H4 (cell line): ENCODE results near the gene SERGEF. TPM values are rescaled to one million over a fixed set of nuclear protein-coding genes. Genes with fewer than 3 reads are reported as not detected.
"Not testable (repeated sequence)": the region's sequence is repeated elsewhere in the genome, so short reads cannot be mapped to it uniquely, and the experiment has no call there.

Source experiments
- DNase-seq: peaks from one replicate; pipeline ENCODE4 v3.0.0-alpha.2; 2015; ENCODE audit warnings: low spot score
- total RNA-seq: library from RNA; depleted of rRNA; stranded (reverse); fragments of >200 nt; shearing (Covaris generic); gene quantifications from 2 replicates; pipeline ENCODE4 v1.2.3, GENCODE V29; 2014

The SERGEF gene
- total RNA-seq, 1 experiment from 2014 or later: 42.8 TPM

DNA sequence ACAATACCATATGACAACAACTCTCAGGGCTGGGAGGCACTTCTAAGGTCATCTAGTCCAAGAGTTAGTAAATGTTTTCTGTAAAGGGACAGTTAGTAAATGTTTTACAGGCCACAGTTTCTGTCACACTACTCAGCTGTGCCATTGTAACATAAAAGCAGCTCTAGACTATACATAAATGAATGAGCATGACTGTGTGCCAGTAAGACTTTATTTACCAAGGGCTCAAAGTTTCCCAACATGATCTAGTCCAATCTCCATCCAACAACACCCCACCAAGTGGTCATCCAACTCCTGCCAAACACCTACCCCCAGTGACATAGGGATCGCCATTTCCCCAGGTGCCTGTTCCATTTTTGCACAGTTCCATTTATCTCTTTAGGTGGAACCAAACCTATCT, 12.1 kb downstream of the SERGEF start:
- no peak for DNase-seq

DNA sequence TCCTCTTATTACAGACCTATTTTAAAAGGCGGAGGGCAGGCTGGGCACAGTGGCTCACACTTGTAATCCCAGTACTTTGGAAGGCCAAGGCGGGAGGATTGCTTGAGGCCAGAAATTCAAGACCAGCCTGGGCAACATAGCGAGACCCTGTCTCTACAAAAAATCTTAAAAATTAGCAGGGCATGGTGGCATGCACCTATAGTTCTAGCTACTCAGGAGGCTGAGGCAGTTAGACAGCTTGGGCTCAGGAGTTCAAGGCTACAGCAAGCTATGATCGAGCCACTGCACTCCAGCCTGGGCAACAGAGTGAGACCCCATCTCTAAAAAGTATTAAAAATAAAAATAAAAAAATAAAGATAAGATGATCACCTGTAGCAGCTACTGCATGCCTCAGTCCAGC, 12.7 kb downstream of the SERGEF start:
- not testable (repeated sequence) for DNase-seq

GRCh38 chr11:17992916-17993315, 19.9 kb downstream of the SERGEF start:
- no peak for DNase-seq

- DNase-seq: peak; percentile 64
These were observed 20.9 kb downstream of the SERGEF start for GRCh38 chr11:17991783-17992433.

DNA sequence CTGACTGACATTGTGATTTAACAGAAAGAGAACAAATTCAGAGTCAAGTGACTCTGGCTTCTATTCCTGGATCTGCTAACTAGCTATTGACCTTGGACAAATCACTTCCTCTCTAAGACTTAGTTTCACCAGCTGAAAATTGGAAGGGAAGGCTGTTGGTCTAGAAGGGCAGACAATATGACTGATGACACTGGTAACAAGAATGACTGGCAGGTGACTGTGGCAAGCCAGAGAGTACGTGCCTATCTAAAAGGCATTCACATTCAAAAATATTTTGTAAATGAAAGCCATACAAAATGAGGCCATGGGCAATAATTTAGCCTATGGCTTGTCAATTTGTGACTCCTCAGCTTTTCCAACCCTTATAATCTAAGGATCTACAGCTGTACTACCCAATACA, 23.5 kb downstream of the SERGEF start:
- no peak for DNase-seq

GRCh38 chr11:17988465-17988864, 24.4 kb downstream of the SERGEF start:
- DNase-seq: no peak

DNA sequence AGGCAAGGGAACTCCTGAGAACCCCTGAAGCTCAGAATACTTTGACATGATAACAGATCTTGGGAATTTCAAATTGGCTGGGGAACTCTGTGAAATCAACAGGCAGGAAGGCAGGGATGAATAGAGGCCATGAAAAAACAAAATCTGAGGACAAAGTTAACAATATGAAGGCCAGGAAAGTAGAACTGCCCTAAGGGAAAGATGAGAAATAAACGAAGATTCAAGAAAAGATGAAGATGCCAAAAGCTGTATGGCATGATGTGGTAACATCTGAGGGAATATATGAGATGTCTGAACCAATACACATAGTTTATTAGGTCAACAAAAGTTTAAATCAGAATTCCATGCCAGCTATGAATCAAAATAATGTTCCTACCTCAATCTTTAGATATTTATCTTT, 25.0 kb downstream of the SERGEF start:
- DNase-seq: no peak

DNA sequence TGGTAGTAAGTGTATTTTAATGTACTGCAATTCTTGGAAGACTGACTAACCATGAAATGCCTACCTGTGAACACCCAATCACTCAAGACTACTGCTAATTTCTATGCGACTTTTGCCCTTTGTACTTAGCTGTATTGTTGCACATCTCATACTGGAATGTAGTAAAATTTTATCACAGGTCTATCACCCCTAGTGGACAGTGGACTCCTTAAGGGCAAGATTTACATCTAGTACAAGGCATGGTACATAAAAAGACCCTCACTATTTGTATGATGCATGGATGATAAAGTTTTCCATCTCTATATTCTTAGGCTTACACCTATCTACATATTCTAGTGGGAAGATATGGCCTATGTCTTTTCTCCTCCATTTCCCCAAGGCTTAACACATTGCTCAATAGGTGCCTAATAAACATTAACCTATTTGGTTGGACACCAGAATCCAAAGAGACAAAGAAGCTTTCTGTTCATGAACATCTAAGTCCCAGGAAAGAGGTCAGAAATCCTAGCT, 26.1 kb downstream of the SERGEF start:
- DNase-seq: no peak

DNA sequence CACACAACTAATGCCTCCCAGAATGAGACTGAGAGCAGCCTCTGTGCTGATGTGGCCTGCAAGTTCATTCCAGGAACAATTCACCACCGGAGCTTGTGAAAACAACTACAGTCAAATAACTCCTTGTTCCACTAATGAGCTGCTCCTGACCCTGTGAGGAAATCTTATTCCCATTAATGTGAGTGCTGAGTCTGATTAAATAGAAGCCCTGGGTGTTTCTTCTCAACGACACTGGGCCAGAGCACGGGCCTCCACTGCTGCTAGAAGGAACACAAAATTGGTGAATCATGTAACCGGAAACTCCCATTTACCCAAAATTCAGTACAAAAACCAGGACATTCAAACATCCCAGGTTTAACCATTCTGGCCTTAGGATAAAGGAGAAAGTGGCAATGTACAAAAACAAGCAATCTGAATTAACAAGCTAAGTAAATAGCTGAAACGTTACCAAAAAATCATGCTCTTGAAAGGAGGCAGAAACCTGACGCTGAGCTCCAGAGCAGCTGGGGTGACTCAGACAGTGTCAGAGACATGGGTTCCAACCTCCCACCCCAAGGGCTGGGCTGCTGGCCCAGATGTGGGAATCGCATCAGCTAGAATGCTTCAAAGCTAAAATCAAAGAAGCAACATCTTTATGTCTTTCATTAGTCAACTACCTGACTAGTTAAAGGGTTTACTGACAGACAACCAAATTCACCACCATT, 26.7 kb downstream of the SERGEF start:
- DNase-seq: peak; percentile 27

DNA sequence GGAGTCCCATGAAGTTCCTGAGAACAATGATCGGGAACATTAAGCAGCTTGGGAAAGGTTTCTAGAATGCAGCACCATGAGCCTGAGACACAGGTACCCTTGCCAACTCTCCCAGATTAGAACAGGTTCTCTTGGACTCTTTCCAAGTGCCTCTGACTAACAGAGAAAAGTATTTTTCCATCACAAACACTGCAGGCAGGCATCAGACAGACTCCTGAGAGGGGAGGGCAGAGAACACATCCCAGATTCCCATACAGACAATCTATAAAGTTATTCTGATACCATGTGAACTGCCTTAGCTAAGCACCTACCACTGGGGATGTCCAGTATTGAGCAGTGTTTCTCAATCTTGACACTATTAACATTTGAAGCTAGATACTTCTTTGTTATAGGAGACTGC, 27.3 kb downstream of the SERGEF start:
- DNase-seq: no peak

- DNase-seq: no peak
These were observed 29.3 kb downstream of the SERGEF start for GRCh38 chr11:17983569-17983968.

GRCh38 chr11:17979770-17980371, 33.0 kb downstream of the SERGEF start:
- DNase-seq: no peak

DNA sequence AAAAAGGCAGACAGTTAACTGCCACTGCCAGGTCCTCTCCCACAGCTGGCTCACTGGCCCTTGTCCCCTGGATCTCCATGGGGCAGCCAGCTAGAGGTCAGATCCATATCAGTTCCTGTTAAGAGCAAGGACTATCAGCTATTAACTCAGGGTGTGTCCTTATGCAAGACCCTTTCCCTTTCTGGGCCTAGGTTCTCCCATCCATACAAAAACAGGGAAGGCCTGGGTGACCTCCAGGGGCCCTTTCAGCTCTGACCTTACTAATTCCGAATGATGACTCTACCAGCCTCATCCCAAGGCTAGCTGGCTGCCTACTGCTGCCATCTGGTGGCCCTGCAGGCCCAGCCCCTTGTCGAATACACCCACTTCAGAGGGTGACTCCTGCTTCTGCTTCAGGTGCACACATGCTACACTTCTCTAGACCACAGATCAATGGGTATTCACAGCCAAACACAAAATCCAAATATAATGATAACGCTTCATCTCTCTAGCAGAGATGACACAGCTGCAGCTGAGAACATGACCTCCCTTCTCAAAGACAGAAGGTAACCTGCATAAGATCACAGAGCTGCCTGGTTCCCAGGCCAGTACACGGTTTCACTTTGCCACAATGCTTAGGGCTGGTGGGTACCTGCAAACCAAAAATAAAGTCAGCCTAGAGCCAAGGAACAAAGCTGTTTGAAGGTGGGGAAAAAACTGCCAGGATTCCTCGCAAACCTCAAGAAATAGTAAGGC, 34.1 kb downstream of the SERGEF start:
- peak; percentile 51 for DNase-seq

- DNase-seq: no peak
These were observed 36.2 kb downstream of the SERGEF start for GRCh38 chr11:17976651-17977050.

DNA sequence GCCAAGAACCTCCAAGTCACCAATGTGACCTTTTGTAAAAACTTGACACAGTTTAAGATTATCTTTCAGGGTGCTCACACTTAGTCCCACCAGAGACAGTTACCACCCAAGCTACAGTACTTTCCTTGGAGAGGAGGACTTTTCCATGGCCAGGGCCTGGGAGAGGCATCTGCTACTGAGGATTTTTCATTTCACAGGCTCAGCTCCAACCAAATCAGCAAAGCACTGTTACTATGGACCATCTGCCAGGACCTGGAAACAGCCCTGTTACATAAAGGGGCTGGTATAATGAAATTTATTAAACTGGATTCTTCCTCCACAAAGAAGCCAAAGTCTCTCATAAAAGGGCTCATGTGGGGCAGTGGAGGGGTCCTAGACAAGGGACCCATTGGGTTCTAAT, 38.6 kb downstream of the SERGEF start:
- no peak for DNase-seq

- DNase-seq: peak; percentile 95
These were observed 39.9 kb downstream of the SERGEF start for GRCh38 chr11:17972987-17973386.

- no peak for DNase-seq
These were observed 44.6 kb downstream of the SERGEF start for GRCh38 chr11:17968206-17968605.

DNA sequence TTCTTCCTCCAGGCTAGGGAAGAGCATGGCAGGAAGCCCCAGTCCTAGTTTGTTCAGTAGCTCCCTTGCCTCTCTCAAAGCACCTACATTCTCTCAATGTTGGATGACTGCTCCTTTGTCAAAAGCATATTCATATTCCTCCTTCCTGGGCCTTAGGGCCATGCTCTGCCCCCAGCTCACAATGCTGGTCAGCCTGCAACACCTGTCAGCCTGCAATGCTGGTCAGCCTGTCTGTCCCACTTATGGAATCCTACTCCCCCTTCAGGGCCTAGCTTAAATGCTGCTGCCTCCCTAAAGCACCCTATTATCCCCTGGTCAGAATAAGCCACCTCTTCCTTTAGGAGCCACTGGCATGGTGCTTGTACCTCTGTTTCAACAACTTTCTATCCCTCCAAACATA, 45.2 kb downstream of the SERGEF start:
- no peak for DNase-seq

DNA sequence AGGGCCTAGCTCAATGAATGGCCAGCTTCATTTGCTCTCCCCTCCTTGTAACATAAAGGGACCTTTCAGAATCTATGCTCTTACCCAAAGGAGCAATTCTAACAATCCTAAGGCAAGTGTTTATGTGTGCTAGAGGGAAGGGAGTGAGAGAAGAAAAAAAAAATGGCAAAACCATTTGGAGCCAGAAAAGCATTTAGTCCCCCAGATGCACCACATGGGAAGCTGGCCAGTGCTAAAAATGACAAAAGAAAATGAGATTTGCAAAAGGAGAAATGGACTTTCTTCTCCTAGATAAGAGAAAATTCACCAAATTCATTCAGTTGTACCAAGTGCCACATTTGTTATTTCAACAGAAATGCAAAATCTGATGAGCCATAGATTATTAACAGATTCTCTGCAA, 52.8 kb downstream of the SERGEF start:
- DNase-seq: no peak

DNA sequence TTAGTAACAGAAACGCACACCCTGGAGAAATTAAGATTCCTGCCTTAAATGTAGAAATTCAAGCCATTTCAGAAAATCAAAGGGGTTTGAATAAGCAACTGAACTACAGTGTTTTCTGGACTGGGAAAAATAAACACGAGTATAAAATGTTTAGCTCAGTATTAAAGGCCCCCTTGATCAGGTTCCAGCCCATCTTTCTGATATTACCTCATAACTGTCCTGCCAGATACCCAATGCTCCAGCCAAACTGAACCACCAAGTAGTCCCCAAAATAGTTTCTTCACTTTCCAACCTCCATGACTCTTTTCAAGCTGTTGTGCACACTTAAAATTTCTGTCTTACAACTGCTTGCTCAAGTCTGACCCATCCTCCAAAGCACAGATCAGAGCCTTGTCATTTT, 54.4 kb downstream of the SERGEF start:
- no peak for DNase-seq

GRCh38 chr11:17954395-17955252, 58.2 kb downstream of the SERGEF start:
- no peak for DNase-seq
